Suprapubic skin (tissue), 4 donors: ENCODE data around the gene FAM229A.

Experiments used
- CTCF ChIP-seq, 2 donors: fragments of 200-600 bp in 1 of 2; fragments of 450-650 bp in 1 of 2; sonication (generic) in 1 of 2; IDR thresholded peaks; one replicate each; pipeline ENCODE4 v1.5.1; 2016 to 2019; ENCODE audit warnings: antibody characterized with exemption in 2 of 2, mild to moderate bottlenecking in 1 of 2, moderate library complexity in 1 of 2
- EP300 ChIP-seq: sonication (generic); formaldehyde crosslinking; IDR thresholded peaks from one replicate; pipeline ENCODE4 v1.6.1; 2017; ENCODE audit warnings: antibody characterized with exemption
- POLR2A ChIP-seq, 2 donors: fragments of 450-650 bp; IDR thresholded peaks; one replicate each; pipeline ENCODE4 v1.6.1; 2017; ENCODE audit warnings: antibody characterized with exemption in 2 of 2, mild to moderate bottlenecking in 2 of 2, moderate library complexity in 2 of 2
- POLR2AphosphoS5 ChIP-seq, 3 donors: sonication (generic); formaldehyde crosslinking; IDR thresholded peaks; one replicate each; pipeline ENCODE4 v1.6.1; 2017; ENCODE audit warnings: antibody characterized with exemption in 3 of 3

- no peak for TF ChIP-seq POLR2AphosphoS5 (IDR thresholded peaks at IDR 0.05)
- TF ChIP-seq CTCF (IDR thresholded peaks at IDR 0.05), result no peak
- TF ChIP-seq POLR2A (IDR thresholded peaks at IDR 0.05), result no peak
- no peak for TF ChIP-seq EP300
These were observed 22.8 kb downstream of the FAM229A start for GRCh38 chr1:32339363-32339978.
